Mucosa of stomach (tissue), 1 donor: ENCODE results near the gene VPS13A.

ENCODE experiments used
- H3K27me3 ChIP-seq: one replicate; pipeline ENCODE4 v1.7.0; 2013; ENCODE audit warnings: mild to moderate bottlenecking, low read length; ENCODE audit not compliant: control insufficient read depth, insufficient read depth
- H3K36me3 ChIP-seq: one replicate; pipeline ENCODE4 v1.7.0; 2013; ENCODE audit warnings: low read length; ENCODE audit not compliant: control insufficient read depth, insufficient read depth
- H3K4me1 ChIP-seq: one replicate; pipeline ENCODE4 v1.7.0; 2013; ENCODE audit warnings: mild to moderate bottlenecking, low read length; ENCODE audit not compliant: control insufficient read depth, insufficient read depth
- H3K4me3 ChIP-seq: one replicate; pipeline ENCODE4 v1.7.0; 2013; ENCODE audit warnings: low read length
- H3K9ac ChIP-seq: one replicate; pipeline ENCODE4 v1.7.0; 2013; ENCODE audit warnings: mild to moderate bottlenecking, low read length, moderate library complexity
- H3K9me3 ChIP-seq: one replicate; pipeline ENCODE4 v1.7.0; 2013; ENCODE audit warnings: mild to moderate bottlenecking, low read length, moderate library complexity; ENCODE audit not compliant: control insufficient read depth
- donor health status: Pancreatic carcinoma.

Gene VPS13A

DNA sequence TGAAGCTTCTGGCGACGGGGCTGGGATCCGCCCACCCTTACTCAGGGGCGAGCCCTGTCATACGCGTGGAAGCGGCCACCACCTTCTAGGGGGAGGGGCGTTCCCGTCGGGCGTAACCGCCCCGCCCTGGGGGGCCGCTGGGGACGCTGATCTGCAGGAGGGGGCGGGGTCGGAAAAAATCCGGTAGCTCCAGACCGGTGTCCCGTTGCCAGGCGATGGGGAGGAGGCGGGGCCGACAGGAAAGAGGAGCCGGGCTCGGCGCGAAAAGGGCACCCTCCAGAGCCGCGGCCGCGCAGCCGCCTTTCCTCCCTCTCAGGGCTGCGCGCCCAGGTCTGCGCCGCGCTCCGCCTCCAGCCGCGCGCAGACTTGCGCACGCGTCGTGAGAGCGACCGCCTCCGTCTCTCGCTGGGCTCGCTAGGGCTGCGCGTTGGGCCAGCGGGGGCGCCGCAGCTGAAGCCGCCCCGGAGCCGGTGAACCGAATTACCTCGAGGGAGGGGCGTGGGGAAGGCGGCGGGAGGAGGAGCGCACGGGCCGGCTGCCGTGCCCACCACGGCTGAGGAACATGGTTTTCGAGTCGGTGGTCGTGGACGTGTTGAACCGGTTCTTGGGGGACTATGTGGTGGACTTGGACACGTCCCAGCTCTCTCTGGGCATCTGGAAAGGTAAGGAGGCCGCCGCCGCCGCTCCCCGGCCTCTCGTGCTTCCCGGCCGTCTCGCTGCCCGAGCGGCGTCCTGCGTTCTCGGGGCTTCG is at the start of gene VPS13A:
Gene VPS13A, plus strand, starts transcription at position 392 of the 751 bp plus-strand sequence. Its CDS starts 171 bp downstream, at position 563.
- Histone ChIP-seq H3K9me3 (no peaks in the 10 kb centered on the region), H3K4me1 (peaks cover 14% of the 10 kb centered on the region)

DNA sequence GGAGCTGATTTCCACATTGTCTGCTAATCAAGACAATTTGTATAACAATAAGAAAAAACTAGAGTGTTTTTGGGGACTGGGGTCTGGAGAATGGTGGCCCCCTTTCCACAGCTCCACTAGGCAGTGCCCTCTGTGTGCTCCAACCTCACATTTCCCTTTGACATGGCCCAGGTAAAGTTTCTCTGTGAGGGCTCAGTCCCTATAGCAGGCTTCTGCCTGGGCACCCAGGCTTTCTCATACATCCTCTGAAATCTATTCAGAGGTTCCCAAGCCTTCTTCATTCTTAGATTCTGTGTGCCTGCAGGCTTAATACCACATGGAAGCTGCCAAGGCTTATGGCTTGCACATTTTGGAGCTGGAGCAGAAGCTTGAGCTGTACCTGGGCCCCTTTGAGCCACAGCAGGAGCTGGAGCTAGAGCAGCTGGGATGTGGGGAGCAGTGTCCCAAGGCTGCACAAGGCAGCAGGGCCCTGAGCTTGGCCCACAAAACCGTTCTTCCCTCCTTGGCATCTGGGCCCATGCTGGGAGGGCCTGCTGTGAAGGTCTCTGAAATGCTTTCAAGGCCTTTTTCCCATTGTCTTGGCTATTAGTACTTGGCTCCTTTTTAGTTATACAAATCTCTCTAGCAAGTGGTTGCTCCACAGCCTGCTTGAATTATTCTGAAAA is 49.1 kb upstream of the VPS13A start:
- Histone ChIP-seq H3K9me3 (no peaks in the 10 kb centered on the region), H3K9ac (no peak overlapping the region), H3K36me3 (no peaks in the 10 kb centered on the region), H3K4me1 (no peaks in the 10 kb centered on the region), H3K27me3 (no peaks in the 10 kb centered on the region), H3K4me3 (no peak overlapping the region)

More for the DNA sequence above, at the start of gene VPS13A:
- Histone ChIP-seq H3K27me3 (no peaks in the 10 kb centered on the region), H3K4me3 (peak within 1 kb of the TSS; percentile 96), H3K36me3 (no peaks in the 10 kb centered on the region), H3K9ac (peak within 1 kb of the TSS; percentile 87)

DNA sequence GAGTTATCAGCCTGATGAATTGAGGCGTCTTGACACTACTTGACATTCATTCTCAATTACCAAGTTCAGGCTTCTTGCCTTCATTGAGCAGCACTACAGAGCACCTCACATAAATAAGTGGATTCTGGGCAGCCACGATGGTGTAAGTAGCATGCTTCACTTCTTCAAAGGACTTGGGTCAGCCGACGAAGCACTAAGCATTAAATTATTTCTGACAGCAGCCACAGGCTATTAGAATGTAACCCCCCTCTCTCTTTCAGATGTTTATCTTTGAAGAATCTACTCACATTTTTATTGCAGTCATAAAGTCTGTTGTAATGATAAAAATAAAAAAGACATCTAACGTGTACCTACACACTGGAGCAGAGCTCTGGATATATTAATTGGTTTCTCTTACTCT is 45.9 kb upstream of the VPS13A start:
- Histone ChIP-seq H3K27me3 (peaks cover 7% of the 10 kb centered on the region), H3K4me1 (no peaks in the 10 kb centered on the region), H3K36me3 (no peaks in the 10 kb centered on the region), H3K9me3 (no peaks in the 10 kb centered on the region), H3K9ac (no peak overlapping the region), H3K4me3 (no peak overlapping the region)

DNA sequence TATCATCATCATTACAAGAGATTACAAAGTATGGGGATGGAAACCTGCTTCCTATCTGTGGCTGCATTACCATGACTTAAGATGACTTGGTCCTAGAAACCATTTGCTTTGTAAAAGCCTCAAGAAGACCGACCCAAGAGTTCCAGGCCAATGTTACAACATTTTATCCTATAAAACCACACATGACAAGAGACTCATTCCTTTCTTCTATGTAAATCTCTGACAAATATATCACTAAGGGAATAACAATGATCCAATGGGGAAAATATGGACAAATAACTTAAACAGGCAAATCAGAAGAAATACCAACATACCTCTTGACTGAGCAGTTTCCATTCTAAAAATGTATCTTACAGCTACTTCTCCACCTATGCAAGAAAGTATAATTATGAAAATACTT is 44.3 kb upstream of the VPS13A start:
- Histone ChIP-seq H3K9ac (no peak overlapping the region), H3K9me3 (no peaks in the 10 kb centered on the region), H3K4me1 (no peaks in the 10 kb centered on the region), H3K27me3 (peaks cover 7% of the 10 kb centered on the region), H3K36me3 (no peaks in the 10 kb centered on the region), H3K4me3 (no peak overlapping the region)

DNA sequence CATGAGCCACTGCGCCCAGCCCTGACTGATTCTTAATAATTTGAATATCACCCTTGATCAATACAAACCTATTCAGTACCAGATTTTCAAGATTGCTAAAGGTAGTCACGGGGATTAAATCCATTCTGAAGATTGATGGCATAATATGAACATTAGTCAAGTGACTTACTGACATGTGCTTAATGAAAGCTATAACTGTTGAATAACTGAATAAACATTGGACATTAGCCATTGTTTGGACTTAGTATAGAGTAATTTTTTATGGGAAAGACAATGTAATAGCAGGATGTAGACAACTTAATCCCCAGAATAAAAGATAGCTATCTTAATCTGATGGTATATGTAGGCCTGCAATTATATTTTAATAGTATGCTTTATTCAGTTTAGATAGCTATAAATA is 35.0 kb upstream of the VPS13A start:
- H3K27me3 ChIP-seq: peaks cover 6% of the 10 kb centered on the region
- no peak overlapping the region for H3K9ac ChIP-seq
- H3K4me1 ChIP-seq: no peaks in the 10 kb centered on the region
- no peaks in the 10 kb centered on the region for H3K9me3 ChIP-seq
- H3K4me3 ChIP-seq: no peak overlapping the region
- no peaks in the 10 kb centered on the region for H3K36me3 ChIP-seq

DNA sequence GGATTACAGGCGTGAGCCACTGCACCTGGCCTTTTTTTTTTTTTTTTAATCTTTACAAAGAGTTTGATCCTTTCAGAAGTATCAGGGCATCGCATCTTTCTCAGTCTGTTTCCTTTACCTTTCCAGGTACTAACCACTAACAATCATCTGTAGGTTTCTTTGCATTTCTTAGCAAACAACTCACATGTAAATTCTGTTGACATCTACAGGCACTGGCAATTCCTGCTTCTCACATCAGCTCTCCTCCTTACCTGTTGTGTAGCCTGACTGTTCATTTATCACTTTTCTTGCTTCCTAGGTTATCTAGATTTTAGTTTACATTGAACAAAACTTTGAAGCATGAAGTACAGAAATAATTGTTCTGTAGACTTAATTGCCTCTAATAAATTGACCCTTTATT is 27.5 kb upstream of the VPS13A start:
- H3K9me3 ChIP-seq: no peaks in the 10 kb centered on the region
- H3K4me3 ChIP-seq: no peak overlapping the region
- H3K9ac ChIP-seq: no peak overlapping the region
- no peaks in the 10 kb centered on the region for H3K36me3 ChIP-seq
- H3K27me3 ChIP-seq: no peaks in the 10 kb centered on the region
- no peaks in the 10 kb centered on the region for H3K4me1 ChIP-seq

DNA sequence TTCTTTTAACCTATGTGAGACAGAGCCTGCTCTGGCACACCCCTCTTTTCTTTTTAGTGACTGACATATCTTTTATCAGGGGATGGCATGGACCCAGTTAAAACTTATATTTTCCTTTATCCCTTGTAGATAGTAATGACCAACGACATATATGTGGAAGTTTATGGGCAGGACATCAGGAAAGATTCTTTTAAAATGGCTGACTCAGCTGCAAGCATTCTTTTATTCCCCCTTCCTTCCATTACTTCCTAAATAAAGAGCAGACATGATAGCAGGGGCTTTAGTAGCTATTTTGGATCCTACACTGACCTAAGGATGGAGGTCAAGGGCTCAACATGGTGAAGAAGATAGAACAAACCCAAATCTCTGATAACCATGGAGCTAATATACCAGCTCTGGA is 25.0 kb upstream of the VPS13A start:
- H3K9ac ChIP-seq: no peak overlapping the region
- H3K27me3 ChIP-seq: no peaks in the 10 kb centered on the region
- H3K9me3 ChIP-seq: no peaks in the 10 kb centered on the region
- no peaks in the 10 kb centered on the region for H3K36me3 ChIP-seq
- H3K4me1 ChIP-seq: no peaks in the 10 kb centered on the region
- no peak overlapping the region for H3K4me3 ChIP-seq

DNA sequence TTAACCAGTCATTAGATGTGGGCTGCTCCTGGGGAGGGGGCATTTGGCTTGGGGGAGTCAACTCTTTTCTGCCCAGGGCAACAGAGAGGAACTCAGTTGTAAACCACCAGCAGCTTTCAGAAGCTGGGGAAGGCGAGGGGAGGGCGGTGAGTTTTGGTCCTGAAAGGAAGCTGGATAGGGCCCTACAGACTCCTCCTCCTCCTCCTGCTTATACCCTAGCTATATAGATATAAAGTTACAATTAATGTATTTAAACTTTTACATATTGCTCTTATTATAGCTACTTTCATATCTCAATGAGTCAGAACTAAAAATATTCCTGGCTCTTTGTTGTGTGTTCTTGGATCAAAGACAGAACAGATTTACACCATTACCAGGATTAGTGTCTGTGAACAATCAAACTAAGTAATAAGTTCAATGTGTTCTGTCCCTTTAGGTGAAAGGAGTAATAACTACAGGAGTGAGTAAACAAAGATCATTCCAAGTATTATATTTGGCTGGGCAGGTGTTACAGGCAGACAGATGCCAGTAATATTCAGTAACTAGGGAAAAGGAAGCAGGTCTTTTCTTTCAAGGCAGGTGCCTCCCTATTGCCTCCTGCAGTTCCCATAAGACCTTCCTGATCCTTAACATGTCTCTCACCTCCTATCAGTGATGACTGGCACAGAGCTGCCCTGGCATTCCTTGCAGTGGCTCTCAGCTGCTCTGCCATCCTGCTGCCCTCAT is 20.5 kb upstream of the VPS13A start:
- Histone ChIP-seq H3K4me3 (no peak overlapping the region), H3K27me3 (no peaks in the 10 kb centered on the region), H3K36me3 (no peaks in the 10 kb centered on the region), H3K9me3 (no peaks in the 10 kb centered on the region), H3K9ac (no peak overlapping the region), H3K4me1 (no peaks in the 10 kb centered on the region)

DNA sequence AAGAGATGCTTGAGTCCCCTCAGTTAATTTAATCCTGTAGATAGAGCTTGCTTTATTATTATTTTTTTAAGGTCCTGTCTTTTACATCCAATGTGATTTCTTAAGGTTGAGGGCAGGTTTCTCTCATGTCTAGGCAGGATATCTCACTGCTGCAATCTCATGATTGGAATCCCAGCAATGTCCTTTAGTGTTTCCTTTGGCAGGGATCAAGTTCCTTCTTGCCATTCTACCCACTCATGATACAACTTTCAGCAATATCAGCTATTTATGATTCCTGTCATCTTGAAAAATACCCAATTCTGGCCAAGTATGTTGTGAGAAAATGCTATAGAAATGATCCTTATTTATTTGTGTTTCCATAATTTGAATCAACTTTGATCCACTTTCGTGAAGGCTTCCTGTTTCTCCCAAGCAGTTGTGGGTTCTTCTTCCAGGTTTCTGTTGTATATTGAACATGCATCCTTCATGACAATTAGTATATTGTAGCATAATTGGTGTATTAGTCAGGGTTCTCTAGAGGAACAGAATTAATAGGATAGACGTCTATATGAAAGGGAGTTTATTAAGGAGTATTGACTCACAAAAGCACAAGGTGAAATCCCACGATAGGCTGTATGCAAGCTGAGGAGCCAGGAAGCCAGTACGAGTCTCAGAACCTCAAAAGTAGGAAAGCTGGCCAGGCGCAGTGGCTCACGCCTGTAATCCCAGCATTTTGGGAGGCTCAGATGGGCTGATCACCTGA is 18.4 kb upstream of the VPS13A start:
- no peaks in the 10 kb centered on the region for H3K4me1 ChIP-seq
- no peaks in the 10 kb centered on the region for H3K9me3 ChIP-seq
- H3K27me3 ChIP-seq: no peaks in the 10 kb centered on the region
- no peak overlapping the region for H3K9ac ChIP-seq
- H3K4me3 ChIP-seq: no peak overlapping the region
- no peaks in the 10 kb centered on the region for H3K36me3 ChIP-seq

DNA sequence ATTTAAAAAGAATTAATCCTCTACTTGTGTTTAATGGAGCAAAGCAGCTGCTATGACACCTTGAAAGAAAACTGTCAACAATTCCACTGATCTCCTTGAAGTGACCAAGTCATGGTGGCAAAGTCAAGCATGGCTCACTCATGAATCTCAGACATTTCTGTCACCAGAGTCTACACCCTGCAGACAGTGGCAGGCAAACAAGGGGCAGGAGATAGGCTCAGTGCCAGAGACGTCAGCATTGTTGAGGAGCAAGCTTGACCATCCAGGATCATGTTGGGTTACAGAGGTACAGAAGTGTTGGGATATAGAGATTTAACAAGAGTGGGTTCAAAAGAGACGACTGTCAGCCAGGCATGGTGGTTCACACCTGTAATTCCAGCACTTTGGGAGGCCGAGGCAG is 16.1 kb upstream of the VPS13A start:
- Histone ChIP-seq H3K4me1 (no peaks in the 10 kb centered on the region), H3K27me3 (no peaks in the 10 kb centered on the region), H3K4me3 (no peak overlapping the region), H3K9me3 (no peaks in the 10 kb centered on the region), H3K36me3 (no peaks in the 10 kb centered on the region), H3K9ac (no peak overlapping the region)

DNA sequence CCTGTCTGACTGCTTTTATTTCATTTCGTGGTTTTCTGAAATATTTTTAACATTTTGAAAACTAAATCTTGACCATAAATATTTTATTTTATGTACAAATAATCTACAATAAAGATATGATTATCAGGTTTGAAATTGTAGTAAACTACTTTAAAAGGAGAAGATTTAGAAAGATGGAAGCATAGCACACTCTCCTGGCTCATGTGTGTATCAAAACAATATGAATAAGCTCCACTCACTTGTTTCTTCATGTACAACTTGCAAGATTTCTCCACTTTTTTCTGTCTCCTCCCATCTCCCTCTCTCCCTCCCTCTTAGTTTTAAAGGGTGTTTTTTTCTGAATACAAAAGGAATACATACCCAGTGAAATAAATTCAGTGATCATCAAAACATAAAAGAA is 15.4 kb upstream of the VPS13A start:
- no peak overlapping the region for H3K9ac ChIP-seq
- no peaks in the 10 kb centered on the region for H3K27me3 ChIP-seq
- H3K9me3 ChIP-seq: no peaks in the 10 kb centered on the region
- no peaks in the 10 kb centered on the region for H3K36me3 ChIP-seq
- H3K4me1 ChIP-seq: no peaks in the 10 kb centered on the region
- H3K4me3 ChIP-seq: no peak overlapping the region

DNA sequence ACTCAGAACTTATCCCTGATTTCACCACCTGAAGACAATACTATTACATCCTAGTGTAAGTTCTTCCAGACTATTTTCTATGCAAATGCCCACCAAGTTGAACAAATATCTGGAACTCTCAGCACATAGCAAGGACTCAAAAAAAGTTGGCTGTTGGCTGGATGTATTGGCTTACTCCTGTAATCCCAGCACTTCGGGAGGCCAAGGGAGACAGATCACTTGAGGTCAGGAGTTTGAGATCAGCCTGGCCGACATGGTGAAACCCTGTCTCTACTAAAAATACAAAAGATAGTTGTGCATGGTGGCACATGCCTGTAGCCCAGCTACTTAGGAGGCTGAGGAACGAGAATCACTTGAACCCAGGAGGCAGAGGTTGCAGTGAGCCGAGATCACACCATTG is 15.0 kb upstream of the VPS13A start:
- no peaks in the 10 kb centered on the region for H3K9me3 ChIP-seq
- H3K4me1 ChIP-seq: no peaks in the 10 kb centered on the region
- no peak overlapping the region for H3K4me3 ChIP-seq
- H3K36me3 ChIP-seq: no peaks in the 10 kb centered on the region
- H3K27me3 ChIP-seq: no peaks in the 10 kb centered on the region
- H3K9ac ChIP-seq: no peak overlapping the region
